ENCODE results near the gene TAAR2.
"Not testable (repeated sequence)": the region's sequence is repeated elsewhere in the genome, so short reads cannot be mapped to it uniquely, and the experiment has no call there.

Gene TAAR2

DNA sequence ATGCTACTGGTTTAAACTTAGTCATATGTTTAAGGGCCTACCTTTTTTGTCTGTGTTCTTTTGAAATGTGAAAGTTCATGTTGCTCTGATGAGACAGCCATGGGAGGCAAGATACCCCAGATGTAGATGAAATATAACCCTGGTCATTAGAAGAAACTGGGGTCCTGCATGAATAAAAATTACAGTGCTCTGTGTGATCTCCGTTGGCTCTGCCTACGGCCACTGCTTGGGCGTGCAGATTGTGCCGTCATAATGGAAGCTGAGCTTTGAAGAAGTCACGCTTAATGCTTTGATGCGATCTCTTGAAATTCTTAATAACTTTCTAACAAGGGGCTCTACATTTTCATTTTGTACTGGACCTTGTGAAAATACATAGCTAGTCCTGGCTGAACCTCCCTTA is at the start of gene TAAR2:
Gene TAAR2, minus strand, starts transcription at position 101 of the 400 bp plus-strand sequence. Its CDS starts 0 bp downstream, at position 101.
- no peak for DNase-seq (ENCODE audit: low read depth)

GRCh38 chr6:132673376-132674094 is 49.5 kb upstream of the TAAR2 start:
- DNase-seq (ENCODE audit: low read depth) = no peak

DNA sequence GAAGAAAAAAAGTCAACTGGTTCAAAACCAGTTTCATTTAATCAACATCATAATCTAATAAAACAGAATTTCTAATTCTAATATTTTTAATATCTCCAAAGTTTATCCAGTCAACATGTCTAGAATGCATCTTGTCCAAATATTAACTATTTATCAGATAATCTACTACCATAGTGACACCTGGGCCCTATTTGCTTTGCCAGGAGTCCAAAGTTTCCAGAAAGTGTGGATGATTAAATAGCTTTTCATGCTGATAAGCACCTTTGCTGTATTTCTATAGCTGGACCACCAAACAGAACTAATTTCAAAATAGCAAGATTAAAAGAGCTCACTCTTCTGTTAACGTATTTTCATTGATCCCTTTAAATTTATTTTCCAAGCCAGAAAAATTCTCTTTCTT is 47.2 kb upstream of the TAAR2 start:
- DNase-seq (ENCODE audit: low read depth) = no peak

- no peak for DNase-seq (ENCODE audit: low read depth)
Observed at GRCh38 chr6:132669690-132670291, 45.7 kb upstream of the TAAR2 start.

- no peak for DNase-seq (ENCODE audit: low read depth)
Observed at GRCh38 chr6:132666118-132666517, 42.0 kb upstream of the TAAR2 start.

DNA sequence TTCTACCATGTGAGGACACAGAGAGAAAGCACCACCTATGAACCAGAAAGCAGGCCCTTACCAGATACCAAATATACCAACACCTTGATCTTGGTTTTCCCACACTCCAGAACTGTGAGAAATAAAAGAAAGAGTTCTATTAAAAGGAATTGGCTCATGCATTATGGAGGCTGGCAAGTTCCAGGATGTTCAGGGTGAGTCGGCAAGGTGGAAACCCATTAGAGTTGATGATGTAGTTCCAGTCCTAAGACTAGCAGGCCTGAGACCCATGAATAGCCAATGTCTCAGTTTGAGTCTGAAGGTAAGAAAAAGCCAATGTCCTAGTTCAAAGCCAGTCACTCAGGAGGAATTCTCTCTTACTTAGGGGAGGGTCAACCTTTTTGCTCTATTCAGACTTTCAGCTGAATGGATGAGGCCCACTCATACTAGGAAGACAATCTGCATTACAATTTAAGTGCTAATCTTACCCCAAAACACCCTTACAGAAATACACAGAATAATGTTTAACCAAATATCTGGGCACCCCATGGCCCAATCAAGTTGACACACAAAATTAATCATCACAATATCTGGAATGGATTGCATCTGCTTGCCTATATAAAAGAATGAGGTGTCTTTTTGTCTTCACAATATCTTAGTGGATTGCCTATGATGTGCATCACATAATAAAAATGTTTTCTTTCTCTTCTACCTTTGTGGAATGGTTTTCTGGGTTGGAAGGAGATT is 40.4 kb upstream of the TAAR2 start:
- DNase-seq (ENCODE audit: low read depth) = no peak

- no peak for DNase-seq (ENCODE audit: low read depth)
Observed at GRCh38 chr6:132663661-132664060, 39.6 kb upstream of the TAAR2 start.

DNA sequence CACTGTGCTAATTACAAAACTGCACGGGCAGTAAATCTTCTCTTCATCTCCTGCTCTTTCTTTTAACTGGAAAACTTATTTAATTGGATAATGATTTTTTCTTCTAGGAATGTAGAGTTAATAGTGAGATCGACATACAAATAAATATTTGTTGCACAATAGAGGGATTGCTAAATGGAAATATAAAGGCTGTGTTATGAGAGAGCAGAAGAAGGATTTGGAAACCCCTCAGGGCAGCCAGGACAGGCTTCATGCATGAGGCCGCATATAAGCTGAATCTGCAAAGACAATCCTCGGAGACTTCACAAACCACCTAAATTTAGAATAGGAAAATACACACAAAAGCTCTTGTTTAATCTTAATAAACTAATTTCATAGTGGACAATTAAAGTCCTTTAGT is 37.8 kb upstream of the TAAR2 start:
- no peak for DNase-seq (ENCODE audit: low read depth)

DNA sequence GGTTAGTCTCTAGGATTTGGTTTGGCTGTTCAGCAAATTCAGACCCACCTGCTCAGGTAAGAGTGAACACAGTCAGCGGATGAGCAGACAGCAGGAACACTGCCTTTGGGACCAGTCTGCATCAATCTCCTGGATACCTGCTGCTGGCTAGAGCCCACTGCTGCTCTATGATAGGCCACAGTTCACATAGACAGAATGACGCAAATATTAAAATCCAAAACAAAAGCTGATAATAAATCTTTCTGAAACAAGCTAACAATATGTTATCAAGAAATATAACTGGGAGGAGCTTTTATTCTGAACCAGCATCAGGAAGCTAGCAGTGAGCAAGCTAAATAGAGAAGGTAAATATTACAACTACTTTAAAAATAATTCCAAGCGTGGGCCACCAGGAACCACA is 35.0 kb upstream of the TAAR2 start, which contains the start of gene TAAR1:
Gene TAAR1, minus strand, starts transcription at position 101 of the 400 bp plus-strand sequence. CDS start 13,179 bp downstream, outside the sequence.
- no peak for DNase-seq (ENCODE audit: low read depth)

DNA sequence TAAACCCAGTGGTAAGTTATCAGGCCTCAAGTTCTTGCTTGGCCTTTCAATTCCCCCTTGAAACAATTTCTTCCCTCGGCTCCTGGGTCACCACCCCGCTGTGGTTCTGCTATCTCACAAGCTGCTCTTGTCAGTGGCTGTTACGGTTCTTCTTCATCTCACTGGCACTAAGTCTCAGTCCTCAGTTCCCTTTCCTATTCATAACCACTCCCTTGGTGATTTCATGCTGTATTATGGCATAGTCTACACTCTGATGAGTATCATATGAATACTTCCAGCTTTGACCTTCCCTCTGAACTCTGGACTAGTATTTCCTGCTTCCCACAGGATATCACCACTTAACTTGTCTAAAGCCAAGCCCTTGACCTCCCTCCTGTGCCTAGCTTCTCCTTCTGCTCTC is 27.0 kb upstream of the TAAR2 start:
- no peak for DNase-seq (ENCODE audit: low read depth)

GRCh38 chr6:132650429-132650828 is 26.4 kb upstream of the TAAR2 start:
- DNase-seq (ENCODE audit: low read depth) = no peak

- DNase-seq (ENCODE audit: low read depth) = no peak
Observed at GRCh38 chr6:132648828-132649227, 24.8 kb upstream of the TAAR2 start.

DNA sequence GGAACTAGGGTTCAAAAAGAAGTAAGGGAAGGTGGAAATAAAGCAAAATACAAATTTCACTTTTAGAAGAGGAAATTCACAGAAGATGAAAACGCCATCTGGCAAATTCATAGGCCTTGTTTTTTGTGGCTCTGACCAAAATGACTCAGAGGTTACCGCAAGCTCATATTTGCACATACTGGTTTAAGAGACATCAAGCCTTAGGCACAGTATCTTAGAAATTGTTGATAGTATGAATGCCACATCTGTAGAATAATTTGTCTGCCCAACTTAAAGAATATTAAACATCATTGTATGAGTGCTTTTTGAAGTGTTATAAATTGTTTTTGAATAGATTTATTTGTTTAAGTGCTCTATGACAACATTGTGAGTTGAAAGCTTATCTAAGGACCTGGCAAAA is 24.3 kb upstream of the TAAR2 start:
- no peak for DNase-seq (ENCODE audit: low read depth)

DNA sequence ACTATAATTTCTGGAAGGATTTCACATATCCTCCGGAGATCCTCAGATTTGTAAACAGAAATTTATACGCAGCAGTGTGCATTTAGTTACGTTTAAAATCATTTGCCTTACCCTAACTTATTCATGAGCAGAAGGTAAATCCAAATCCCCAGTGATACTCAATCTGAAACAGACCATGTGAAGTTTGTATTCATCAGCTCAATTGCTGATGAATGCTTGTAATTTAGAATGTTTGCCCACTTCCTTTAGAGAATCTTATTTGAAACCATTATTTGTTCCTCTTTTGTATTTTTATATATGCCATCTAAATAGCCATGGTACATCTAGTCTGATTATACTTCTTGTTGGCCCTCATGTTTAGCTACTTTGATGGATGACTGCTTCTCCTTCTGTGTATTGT is 19.5 kb upstream of the TAAR2 start:
- DNase-seq (ENCODE audit: low read depth) = no peak

DNA sequence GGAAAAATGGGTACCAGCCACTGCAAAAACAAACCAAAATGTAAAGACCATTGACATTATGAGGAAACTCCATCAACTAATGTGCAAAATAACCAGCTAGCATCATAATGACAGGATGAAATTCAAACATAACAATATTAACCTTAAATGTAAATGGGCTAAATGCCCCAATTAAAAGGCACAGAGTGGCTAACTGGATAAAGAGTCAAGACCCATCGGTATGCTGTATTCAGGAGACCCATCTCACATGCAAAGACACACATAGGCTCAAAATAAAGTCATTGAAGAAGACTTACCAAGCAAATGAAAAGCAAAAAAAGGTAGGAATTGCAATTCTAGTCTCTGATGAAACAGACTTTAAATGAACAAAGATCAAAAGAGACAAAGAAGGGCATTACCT is 13.1 kb upstream of the TAAR2 start:
- DNase-seq (ENCODE audit: low read depth) = not testable (repeated sequence)

GRCh38 chr6:132635906-132636305 is 11.8 kb upstream of the TAAR2 start:
- DNase-seq (ENCODE audit: low read depth) = not testable (repeated sequence)

DNA sequence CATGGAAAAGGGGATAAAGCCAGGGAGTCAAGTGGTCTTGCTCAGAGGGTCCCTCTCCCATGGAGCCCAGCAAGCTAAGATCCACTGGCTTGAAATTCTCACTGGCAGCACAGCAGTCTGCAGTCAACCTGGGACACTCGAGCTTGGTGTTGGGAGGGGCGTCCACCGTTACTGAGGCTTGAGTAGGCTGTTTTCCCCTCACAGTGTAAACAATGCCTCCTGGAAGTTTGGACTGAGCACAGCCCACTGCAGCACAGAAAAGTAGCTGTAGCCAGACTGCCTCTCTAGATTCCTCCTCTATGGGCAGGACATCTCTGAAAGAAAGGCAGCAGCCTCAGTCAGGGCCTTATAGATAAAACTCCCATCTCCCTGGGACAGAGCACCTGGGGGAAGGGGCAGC is 11.2 kb upstream of the TAAR2 start:
- not testable (repeated sequence) for DNase-seq (ENCODE audit: low read depth)

GRCh38 chr6:132634796-132635195 is 10.7 kb upstream of the TAAR2 start:
- no peak for DNase-seq (ENCODE audit: low read depth)

GRCh38 chr6:132633362-132633761 is 9.3 kb upstream of the TAAR2 start:
- DNase-seq (ENCODE audit: low read depth) = no peak

GRCh38 chr6:132623106-132623845 is 799 bp downstream of the TAAR2 start:
- no peak for DNase-seq (ENCODE audit: low read depth)

DNA sequence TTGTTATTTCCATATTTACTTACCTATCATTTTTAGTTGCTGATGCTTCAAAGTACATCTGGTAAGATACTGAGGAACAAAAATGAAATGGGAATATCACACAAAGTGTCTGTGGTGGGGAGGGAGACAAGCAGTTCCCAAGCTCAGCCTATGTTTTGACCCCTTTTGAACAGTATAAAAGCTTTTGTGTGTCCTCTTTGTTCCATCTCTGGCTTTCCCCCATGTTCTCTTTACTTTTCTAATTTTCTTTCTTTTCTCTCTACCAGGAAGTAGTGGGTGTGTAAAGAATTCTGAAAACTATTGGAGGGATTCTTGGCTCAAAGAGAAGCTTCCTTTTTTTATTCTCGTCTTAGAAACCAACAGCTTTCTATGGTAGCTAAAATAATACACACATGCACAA is 7.4 kb downstream of the TAAR2 start:
- DNase-seq (ENCODE audit: low read depth) = no peak

DNA sequence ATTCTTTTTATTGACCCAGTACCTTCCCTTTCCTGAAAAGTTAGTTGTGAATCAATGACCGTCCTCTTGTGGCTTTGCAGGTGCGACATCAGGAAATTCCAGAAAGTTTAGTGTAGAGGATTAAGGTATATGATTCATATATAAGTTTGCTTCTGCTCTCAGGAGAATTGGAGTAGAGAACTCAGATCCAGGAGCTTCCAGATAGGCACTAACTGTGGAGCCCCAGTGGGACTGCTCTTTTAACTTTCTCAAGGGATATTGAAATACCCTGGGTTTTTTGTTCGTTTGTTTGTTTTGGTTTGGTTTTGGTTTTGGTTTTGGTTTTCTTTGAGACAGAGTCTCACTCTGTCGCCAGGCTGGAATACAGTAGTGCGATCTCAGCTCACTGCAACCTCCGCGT is 9.5 kb downstream of the TAAR2 start:
- DNase-seq (ENCODE audit: low read depth) = no peak
